ENCODE results near the gene ADAM12. TPM values are rescaled to one million over a fixed set of nuclear protein-coding genes. Genes with fewer than 3 reads are reported as not detected.

Gene ADAM12
- total and polyA plus RNA-seq, 2 of the 13 experiments (the other 11 are each of a cell fraction or from before 2014, with no cell fraction given): not detected

DNA sequence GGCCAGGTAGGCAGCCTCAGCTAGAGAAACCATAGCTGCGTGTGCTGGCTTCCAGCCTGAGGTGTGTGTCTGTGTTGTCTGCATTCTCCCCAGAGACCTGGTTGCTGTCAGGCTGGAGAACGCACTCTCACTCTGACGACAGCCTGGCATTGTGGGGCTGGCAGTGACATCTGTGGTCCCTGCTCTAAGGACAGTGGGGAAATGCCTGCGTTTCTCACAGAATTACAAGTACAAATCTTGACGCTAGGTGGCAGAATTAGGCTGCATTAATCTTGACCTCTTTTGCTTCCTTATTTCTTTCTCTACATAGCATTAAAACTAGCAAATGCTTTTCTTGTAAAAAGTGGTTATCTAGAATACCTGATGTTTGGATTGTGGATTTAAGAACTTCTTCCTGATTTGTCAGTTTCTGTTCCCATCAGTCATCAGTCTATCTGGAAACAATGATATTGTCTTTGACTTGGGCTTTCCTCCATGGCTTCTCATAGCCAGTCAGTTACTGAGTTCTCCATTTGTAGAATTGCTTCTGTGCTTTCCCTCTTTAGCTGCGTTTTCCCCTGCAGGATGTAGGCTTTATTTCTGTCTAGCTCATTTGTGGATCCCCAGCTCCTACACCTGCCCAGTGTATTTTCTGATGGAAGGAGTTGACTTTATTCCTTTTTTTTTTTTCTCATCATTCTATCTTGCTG is 405.9 kb downstream of the ADAM12 start (continued):
- TF ChIP-seq, protein P1, sequence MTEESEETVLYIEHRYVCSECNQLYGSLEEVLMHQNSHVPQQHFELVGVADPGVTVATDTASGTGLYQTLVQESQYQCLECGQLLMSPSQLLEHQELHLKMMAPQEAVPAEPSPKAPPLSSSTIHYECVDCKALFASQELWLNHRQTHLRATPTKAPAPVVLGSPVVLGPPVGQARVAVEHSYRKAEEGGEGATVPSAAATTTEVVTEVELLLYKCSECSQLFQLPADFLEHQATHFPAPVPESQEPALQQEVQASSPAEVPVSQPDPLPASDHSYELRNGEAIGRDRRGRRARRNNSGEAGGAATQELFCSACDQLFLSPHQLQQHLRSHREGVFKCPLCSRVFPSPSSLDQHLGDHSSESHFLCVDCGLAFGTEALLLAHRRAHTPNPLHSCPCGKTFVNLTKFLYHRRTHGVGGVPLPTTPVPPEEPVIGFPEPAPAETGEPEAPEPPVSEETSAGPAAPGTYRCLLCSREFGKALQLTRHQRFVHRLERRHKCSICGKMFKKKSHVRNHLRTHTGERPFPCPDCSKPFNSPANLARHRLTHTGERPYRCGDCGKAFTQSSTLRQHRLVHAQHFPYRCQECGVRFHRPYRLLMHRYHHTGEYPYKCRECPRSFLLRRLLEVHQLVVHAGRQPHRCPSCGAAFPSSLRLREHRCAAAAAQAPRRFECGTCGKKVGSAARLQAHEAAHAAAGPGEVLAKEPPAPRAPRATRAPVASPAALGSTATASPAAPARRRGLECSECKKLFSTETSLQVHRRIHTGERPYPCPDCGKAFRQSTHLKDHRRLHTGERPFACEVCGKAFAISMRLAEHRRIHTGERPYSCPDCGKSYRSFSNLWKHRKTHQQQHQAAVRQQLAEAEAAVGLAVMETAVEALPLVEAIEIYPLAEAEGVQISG (CRISPR knock-in tag; IDR thresholded peaks at IDR 0.05): no peak
- no peak for TF ChIP-seq GZF1 (CRISPR knock-in tag; IDR thresholded peaks at IDR 0.05)
- no peak for TF ChIP-seq TBP (CRISPR knock-in tag; IDR thresholded peaks at IDR 0.05)
- TF ChIP-seq ZNF782 (CRISPR knock-in tag; IDR thresholded peaks at IDR 0.05; ENCODE audit: borderline replicate concordance): no peak
- no peak for TF ChIP-seq CENPT (CRISPR knock-in tag; IDR thresholded peaks at IDR 0.05; ENCODE audit: low read depth)
- TF ChIP-seq ZFP36 (IDR thresholded peaks at IDR 0.05; ENCODE audit: borderline replicate concordance, low read depth, low read length, partially characterized antibody): no peak
- TF ChIP-seq, protein P2, sequence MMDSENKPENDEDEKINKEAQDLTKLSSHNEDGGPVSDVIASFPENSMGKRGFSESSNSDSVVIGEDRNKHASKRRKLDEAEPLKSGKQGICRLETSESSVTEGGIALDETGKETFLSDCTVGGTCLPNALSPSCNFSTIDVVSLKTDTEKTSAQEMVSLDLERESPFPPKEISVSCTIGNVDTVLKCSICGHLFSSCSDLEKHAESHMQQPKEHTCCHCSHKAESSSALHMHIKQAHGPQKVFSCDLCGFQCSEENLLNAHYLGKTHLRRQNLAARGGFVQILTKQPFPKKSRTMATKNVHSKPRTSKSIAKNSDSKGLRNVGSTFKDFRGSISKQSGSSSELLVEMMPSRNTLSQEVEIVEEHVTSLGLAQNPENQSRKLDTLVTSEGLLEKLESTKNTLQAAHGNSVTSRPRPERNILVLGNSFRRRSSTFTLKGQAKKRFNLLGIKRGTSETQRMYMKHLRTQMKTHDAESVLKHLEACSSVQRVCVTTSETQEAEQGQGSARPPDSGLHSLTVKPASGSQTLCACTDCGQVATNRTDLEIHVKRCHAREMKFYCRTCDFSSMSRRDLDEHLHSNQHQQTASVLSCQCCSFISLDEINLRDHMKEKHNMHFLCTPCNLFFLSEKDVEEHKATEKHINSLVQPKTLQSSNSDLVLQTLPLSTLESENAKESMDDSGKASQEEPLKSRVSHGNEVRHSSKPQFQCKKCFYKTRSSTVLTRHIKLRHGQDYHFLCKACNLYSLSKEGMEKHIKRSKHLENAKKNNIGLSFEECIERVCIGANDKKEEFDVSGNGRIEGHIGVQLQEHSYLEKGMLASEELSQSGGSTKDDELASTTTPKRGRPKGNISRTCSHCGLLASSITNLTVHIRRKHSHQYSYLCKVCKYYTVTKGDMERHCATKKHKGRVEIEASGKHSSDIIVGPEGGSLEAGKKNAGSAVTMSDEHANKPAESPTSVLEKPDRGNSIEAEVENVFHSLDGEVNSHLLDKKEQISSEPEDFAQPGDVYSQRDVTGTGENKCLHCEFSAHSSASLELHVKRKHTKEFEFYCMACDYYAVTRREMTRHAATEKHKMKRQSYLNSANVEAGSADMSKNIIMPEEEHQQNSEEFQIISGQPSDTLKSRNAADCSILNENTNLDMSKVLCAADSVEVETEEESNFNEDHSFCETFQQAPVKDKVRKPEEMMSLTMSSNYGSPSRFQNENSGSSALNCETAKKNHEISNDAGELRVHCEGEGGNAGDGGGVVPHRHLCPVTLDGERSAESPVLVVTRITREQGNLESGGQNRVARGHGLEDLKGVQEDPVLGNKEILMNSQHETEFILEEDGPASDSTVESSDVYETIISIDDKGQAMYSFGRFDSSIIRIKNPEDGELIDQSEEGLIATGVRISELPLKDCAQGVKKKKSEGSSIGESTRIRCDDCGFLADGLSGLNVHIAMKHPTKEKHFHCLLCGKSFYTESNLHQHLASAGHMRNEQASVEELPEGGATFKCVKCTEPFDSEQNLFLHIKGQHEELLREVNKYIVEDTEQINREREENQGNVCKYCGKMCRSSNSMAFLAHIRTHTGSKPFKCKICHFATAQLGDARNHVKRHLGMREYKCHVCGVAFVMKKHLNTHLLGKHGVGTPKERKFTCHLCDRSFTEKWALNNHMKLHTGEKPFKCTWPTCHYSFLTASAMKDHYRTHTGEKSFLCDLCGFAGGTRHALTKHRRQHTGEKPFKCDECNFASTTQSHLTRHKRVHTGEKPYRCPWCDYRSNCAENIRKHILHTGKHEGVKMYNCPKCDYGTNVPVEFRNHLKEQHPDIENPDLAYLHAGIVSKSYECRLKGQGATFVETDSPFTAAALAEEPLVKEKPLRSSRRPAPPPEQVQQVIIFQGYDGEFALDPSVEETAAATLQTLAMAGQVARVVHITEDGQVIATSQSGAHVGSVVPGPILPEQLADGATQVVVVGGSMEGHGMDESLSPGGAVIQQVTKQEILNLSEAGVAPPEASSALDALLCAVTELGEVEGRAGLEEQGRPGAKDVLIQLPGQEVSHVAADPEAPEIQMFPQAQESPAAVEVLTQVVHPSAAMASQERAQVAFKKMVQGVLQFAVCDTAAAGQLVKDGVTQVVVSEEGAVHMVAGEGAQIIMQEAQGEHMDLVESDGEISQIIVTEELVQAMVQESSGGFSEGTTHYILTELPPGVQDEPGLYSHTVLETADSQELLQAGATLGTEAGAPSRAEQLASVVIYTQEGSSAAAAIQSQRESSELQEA (CRISPR knock-in tag; IDR thresholded peaks at IDR 0.05; ENCODE audit: not compliant biosample characterization): no peak
- no peak for TF ChIP-seq ZSCAN20 (CRISPR knock-in tag; IDR thresholded peaks at IDR 0.05; ENCODE audit: borderline replicate concordance)
- TF ChIP-seq GFI1 (CRISPR knock-in tag; IDR thresholded peaks at IDR 0.05; ENCODE audit: borderline replicate concordance): no peak
- no peak for TF ChIP-seq KDM5A (IDR thresholded peaks at IDR 0.05; ENCODE audit: borderline replicate concordance, low read length)
- TF ChIP-seq, protein P3, sequence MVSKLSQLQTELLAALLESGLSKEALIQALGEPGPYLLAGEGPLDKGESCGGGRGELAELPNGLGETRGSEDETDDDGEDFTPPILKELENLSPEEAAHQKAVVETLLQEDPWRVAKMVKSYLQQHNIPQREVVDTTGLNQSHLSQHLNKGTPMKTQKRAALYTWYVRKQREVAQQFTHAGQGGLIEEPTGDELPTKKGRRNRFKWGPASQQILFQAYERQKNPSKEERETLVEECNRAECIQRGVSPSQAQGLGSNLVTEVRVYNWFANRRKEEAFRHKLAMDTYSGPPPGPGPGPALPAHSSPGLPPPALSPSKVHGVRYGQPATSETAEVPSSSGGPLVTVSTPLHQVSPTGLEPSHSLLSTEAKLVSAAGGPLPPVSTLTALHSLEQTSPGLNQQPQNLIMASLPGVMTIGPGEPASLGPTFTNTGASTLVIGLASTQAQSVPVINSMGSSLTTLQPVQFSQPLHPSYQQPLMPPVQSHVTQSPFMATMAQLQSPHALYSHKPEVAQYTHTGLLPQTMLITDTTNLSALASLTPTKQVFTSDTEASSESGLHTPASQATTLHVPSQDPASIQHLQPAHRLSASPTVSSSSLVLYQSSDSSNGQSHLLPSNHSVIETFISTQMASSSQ (IDR thresholded peaks at IDR 0.05; ENCODE audit: low read depth): no peak
- TF ChIP-seq, protein P3 (CRISPR knock-in tag; IDR thresholded peaks at IDR 0.05; ENCODE audit: borderline replicate concordance): no peak
